HCT116 (cell line): Measurements from ENCODE around the gene AVPR1B. TPM values are rescaled to one million over a fixed set of nuclear protein-coding genes. Genes with fewer than 3 reads are reported as not detected.

ENCODE experiments used
- ATAC-seq: fragments of 200-7000 bp; cut with Tn5 transposase; 2 replicates; pipeline ENCODE4 v1.9.1; 2020; ENCODE audit warnings: mild to moderate bottlenecking, moderate library complexity
- BruUV-seq: library from RNA; stranded (reverse); fragments of 400-500 nt; replicated peaks from 2 replicates; lab custom pipeline; 2021; lab: Mats Ljungman, UMichigan
- CTCF ChIA-PET: fragments of 300-600 bp; sonication (Branson Sonifier 250); formaldehyde crosslinking; loops from one replicate; lab custom pipeline; 2021; ENCODE audit warnings: antibody characterized with exemption; lab: Charles Lee
- POLR2A ChIA-PET: fragments of 300-600, 350-600 bp; sonication (Branson Sonifier 250); formaldehyde crosslinking; loops from one replicate; lab custom pipeline; 2021; ENCODE audit warnings: antibody characterized with exemption; lab: Charles Lee
- RAD21 ChIA-PET, 2 experiments: fragments of 300-600 bp; sonication (Branson Sonifier 250); formaldehyde crosslinking; loops; one replicate each; lab custom pipeline; 2023; ENCODE audit warnings: low total read pairs in 2 of 2; ENCODE audit not compliant: uncharacterized antibody in 2 of 2, unreplicated experiment in 2 of 2, low non-redundant PET in 1 of 2; lab: Charles Lee
- DNase-seq: peaks from one replicate; pipeline ENCODE4 v3.0.0-alpha.2; 2010; ENCODE audit warnings: low read depth, low spot score
- H2AFZ ChIP-seq: fragments of 200-600 bp; shearing (Covaris generic), sonication (generic); 2 replicates; pipeline ENCODE4 v1.6.1; 2017; ENCODE audit warnings: low read depth, mixed run types, mixed read lengths, antibody characterized with exemption, low read length; ENCODE audit not compliant: poor library complexity, severe bottlenecking
- H3K27ac ChIP-seq: 2 replicates; pipeline ENCODE4 v1.5.1; 2012; ENCODE audit warnings: low read depth, low read length
- H3K27me3 ChIP-seq: fragments of 200-600 bp; sonication (generic); 2 replicates; pipeline ENCODE4 v1.6.1; 2016; ENCODE audit warnings: mixed run types, low read length, mixed read lengths; ENCODE audit not compliant: insufficient read depth
- H3K36me3 ChIP-seq, 2 experiments: fragments of 200-500 bp in 1 of 2; fragments of 200-600 bp in 1 of 2; sonication (Bioruptor generic) in 1 of 2; sonication (generic) in 1 of 2; 2 replicates each; pipeline versions ENCODE4 v1.5.1 to v1.6.1; 2014 to 2016; ENCODE audit warnings: low read length in 2 of 2, inconsistent platforms in 1 of 2, mixed read lengths in 1 of 2, mixed run types in 1 of 2; ENCODE audit not compliant: insufficient read depth in 2 of 2, control insufficient read depth in 1 of 2
- H3K4me1 ChIP-seq, 2 experiments: fragments of 200-600 bp in 1 of 2; sonication (generic) in 1 of 2; 2 replicates each; pipeline versions ENCODE4 v1.5.1 to v1.6.1; 2012 to 2017; ENCODE audit warnings: low read length in 2 of 2, inconsistent platforms in 1 of 2, mild to moderate bottlenecking in 1 of 2, mixed read lengths in 1 of 2, mixed run types in 1 of 2, moderate library complexity in 1 of 2; ENCODE audit not compliant: insufficient read depth in 2 of 2, control insufficient read depth in 1 of 2
- H3K4me2 ChIP-seq: fragments of 200-600 bp; sonication (generic); 2 replicates; pipeline ENCODE4 v1.6.1; 2017; ENCODE audit warnings: mixed run types, low read length, mixed read lengths
- H3K4me3 ChIP-seq, 2 experiments: fragments of 200-600 bp in 1 of 2; sonication (generic) in 1 of 2; replicated peaks in 1 of 2; 2 replicates each; pipeline ENCODE4 v1.5.1; 2011 to 2016; ENCODE audit warnings: low read length in 2 of 2, control low read depth in 1 of 2, low read depth in 1 of 2, mild to moderate bottlenecking in 1 of 2, mixed read lengths in 1 of 2, mixed run types in 1 of 2
- H3K79me2 ChIP-seq: fragments of 200-600 bp; sonication (generic); 2 replicates; pipeline ENCODE4 v1.6.1; 2017; ENCODE audit warnings: mild to moderate bottlenecking, mixed run types, low read length, moderate library complexity, mixed read lengths; ENCODE audit not compliant: insufficient read depth
- H3K9ac ChIP-seq: fragments of 200-600 bp; sonication (generic); 2 replicates; pipeline ENCODE4 v1.6.1; 2016; ENCODE audit warnings: low read length, mixed read lengths
- H3K9me2 ChIP-seq: fragments of 200-600 bp; sonication (generic), shearing (Covaris generic); 2 replicates; pipeline ENCODE4 v1.6.1; 2017; ENCODE audit warnings: mixed run types, mild to moderate bottlenecking, moderate library complexity; ENCODE audit not compliant: insufficient read depth
- H3K9me3 ChIP-seq, 2 experiments: fragments of 200-500 bp in 1 of 2; fragments of 200-600 bp in 1 of 2; sonication (Bioruptor generic) in 1 of 2; sonication (generic) in 1 of 2; 2 replicates each; pipeline ENCODE4 v1.6.1; 2014 to 2017; ENCODE audit warnings: low read length in 2 of 2, mixed read lengths in 2 of 2, inconsistent platforms in 1 of 2, low read depth in 1 of 2, mild to moderate bottlenecking in 1 of 2, mixed run types in 1 of 2, moderate library complexity in 1 of 2; ENCODE audit not compliant: control insufficient read depth in 1 of 2, insufficient read depth in 1 of 2
- H4K20me1 ChIP-seq: fragments of 200-600 bp; sonication (generic), shearing (Covaris generic); 2 replicates; pipeline ENCODE4 v1.6.1; 2017; ENCODE audit warnings: mixed run types, mild to moderate bottlenecking, moderate library complexity; ENCODE audit not compliant: insufficient read depth
- CBX3 ChIP-seq: IDR thresholded peaks from 2 replicates; pipeline ENCODE4 v1.6.1; 2012; ENCODE audit warnings: low read depth
- EGR1 ChIP-seq: IDR thresholded peaks from 2 replicates; pipeline ENCODE4 v1.6.1; 2012; ENCODE audit warnings: low read depth
- ELF1 ChIP-seq: IDR thresholded peaks from 2 replicates; pipeline ENCODE4 v1.6.1; 2012; ENCODE audit warnings: low read depth, borderline replicate concordance
- EZH2 ChIP-seq: fragments of 200-600 bp; sonication (generic); IDR thresholded peaks from 2 replicates; pipeline ENCODE4 v1.6.1; 2017; ENCODE audit warnings: antibody characterized with exemption, mixed run types
- FOSL1 ChIP-seq: IDR thresholded peaks from 2 replicates; pipeline ENCODE4 v1.6.1; 2012; ENCODE audit warnings: low read depth
- JUND ChIP-seq: IDR thresholded peaks from 2 replicates; pipeline ENCODE4 v1.6.1; 2012
- RAD21 ChIP-seq: IDR thresholded peaks from 2 replicates; pipeline ENCODE4 v1.6.1; 2012; ENCODE audit warnings: low read depth, mild to moderate bottlenecking
- REST ChIP-seq: IDR thresholded peaks from 2 replicates; pipeline ENCODE4 v1.6.1; 2012; ENCODE audit warnings: low read depth
- SRF ChIP-seq: IDR thresholded peaks from 2 replicates; pipeline ENCODE4 v1.6.1; 2012; ENCODE audit warnings: low read depth
- TCF7L2 ChIP-seq: IDR thresholded peaks from 2 replicates; pipeline ENCODE4 v1.7.0; 2011; ENCODE audit warnings: borderline replicate concordance, inconsistent platforms; ENCODE audit not compliant: insufficient read depth, insufficient read length; ENCODE audit errors: extremely low read depth
- YY1 ChIP-seq: IDR thresholded peaks from 2 replicates; pipeline ENCODE4 v1.6.1; 2011; ENCODE audit warnings: low read length, low read depth, moderate library complexity, mild to moderate bottlenecking; ENCODE audit not compliant: insufficient replicate concordance; ENCODE audit errors: extremely low read depth
- ZBTB33 ChIP-seq: IDR thresholded peaks from 2 replicates; pipeline ENCODE4 v1.6.1; 2011; ENCODE audit warnings: mild to moderate bottlenecking, low read length, moderate library complexity; ENCODE audit not compliant: insufficient replicate concordance; ENCODE audit errors: extremely low read depth
- ZFX ChIP-seq: fragments of 450-650 bp; IDR thresholded peaks from 2 replicates; pipeline ENCODE4 v1.6.1; 2017
- ZNF274 ChIP-seq: fragments of 200-500 bp; sonication (Bioruptor generic); IDR thresholded peaks from 2 replicates; pipeline ENCODE4 v1.6.1; 2014; ENCODE audit warnings: mild to moderate bottlenecking, low read depth, low read length, inconsistent platforms
- intact Hi-C: fragments of 100-400 bp; cut with micrococcal nuclease; formaldehyde crosslinking; loops from 2 replicates; pipeline ENCODE4 v1.10.0; 2022
- total RNA-seq: library from RNA; stranded (reverse); gene quantifications from one replicate; pipeline ENCODE4 v1.2.1, GENCODE V29; 2021; ENCODE audit not compliant: unreplicated experiment

The AVPR1B gene
- total RNA-seq, 1 experiment from 2014 or later, result not detected

- no peaks in the 10 kb centered on the region for H3K9me3 ChIP-seq
- H3K27me3 ChIP-seq, result no peaks in the 10 kb centered on the region
- no peak overlapping the region for H3K4me3 ChIP-seq
- H3K4me2 ChIP-seq, result no peak overlapping the region
- intact Hi-C loops, result no loop called here
- H3K9me2 ChIP-seq, result no peaks in the 10 kb centered on the region
- H3K79me2 ChIP-seq, result no peaks in the 10 kb centered on the region
- H3K9ac ChIP-seq, result no peak overlapping the region
- H2AFZ ChIP-seq, result no peak overlapping the region
- no TSS peak for BruUV-seq
- H3K27ac ChIP-seq, result no peak overlapping the region
- H3K4me1 ChIP-seq, result no peaks in the 10 kb centered on the region
- no peaks in the 10 kb centered on the region for H3K36me3 ChIP-seq
- DNase-seq (no peak), ATAC-seq (no peak)
- no peaks in the 10 kb centered on the region for H4K20me1 ChIP-seq
- ChIA-PET RAD21 (no interaction called here), POLR2A (no interaction called here), CTCF (no interaction called here)
- no peak for TF ChIP-seq JUND
- TF ChIP-seq, all 23 proteins: peak for 0
Observed at GRCh38 chr1:206067486-206068227, 49.5 kb downstream of the AVPR1B start.

- DNase-seq (no peak), ATAC-seq (no peak)
- no peak overlapping the region for H3K27ac ChIP-seq
- H3K36me3 ChIP-seq, result no peaks in the 10 kb centered on the region
- H4K20me1 ChIP-seq, result no peaks in the 10 kb centered on the region
- no peak overlapping the region for H3K4me3 ChIP-seq
- no peak overlapping the region for H3K9ac ChIP-seq
- no peak overlapping the region for H2AFZ ChIP-seq
- POLR2A ChIA-PET, result no interaction called here
- no TSS peak for BruUV-seq
- no peaks in the 10 kb centered on the region for H3K4me1 ChIP-seq
- RAD21 ChIA-PET, result no interaction called here
- no peaks in the 10 kb centered on the region for H3K9me3 ChIP-seq
- no peaks in the 10 kb centered on the region for H3K9me2 ChIP-seq
- intact Hi-C loops, result no loop called here
- no peaks in the 10 kb centered on the region for H3K79me2 ChIP-seq
- CTCF ChIA-PET, result no interaction called here
- H3K27me3 ChIP-seq, result no peaks in the 10 kb centered on the region
- no peak overlapping the region for H3K4me2 ChIP-seq
- TF ChIP-seq ZBTB33 (no peak), CBX3 (no peak), RAD21 (no peak), FOSL1 (no peak), ZNF274 (no peak), SRF (no peak), YY1 (no peak), JUND (no peak), ELF1 (no peak), REST (no peak), EZH2 (no peak), ZFX (no peak), TCF7L2 (no peak), EGR1 (no peak)
Observed at GRCh38 chr1:206066479-206067171, 50.6 kb downstream of the AVPR1B start.
